ENCODE results near the gene GFOD1.

GRCh38 chr6:13438126-13438525 lies 49.3 kb downstream of the GFOD1 start:
- TF ChIP-seq CTCF (IDR thresholded peaks at IDR 0.05 in 2 of 3, conservative IDR thresholded peaks at IDR 0.05 in 1 of 3; ENCODE audit: control insufficient read depth in 2 of 3, extremely low read depth in 1 of 3, insufficient read depth in 1 of 3, low read depth in 3 of 3, low read length in 3 of 3), result no peak
- TF ChIP-seq USF2 (IDR thresholded peaks at IDR 0.05; ENCODE audit: borderline replicate concordance, low read depth, low read length), result no peak
- TF ChIP-seq POLR2A (IDR thresholded peaks at IDR 0.05; ENCODE audit: low read depth, low read length), result no peak
- no peak for TF ChIP-seq TAF1 (IDR thresholded peaks at IDR 0.05; ENCODE audit: borderline replicate concordance, low read depth, low read length)
- TF ChIP-seq RAD21 (IDR thresholded peaks at IDR 0.05; ENCODE audit: insufficient read depth, low read depth, low read length), result no peak
- TF ChIP-seq YY1 (IDR thresholded peaks at IDR 0.05; ENCODE audit: low read depth, low read length), result no peak
- no peak for TF ChIP-seq RELB (IDR thresholded peaks at IDR 0.05; ENCODE audit: low read depth)
- TF ChIP-seq ESRRA (IDR thresholded peaks at IDR 0.05; ENCODE audit: low read length), result no peak
- TF ChIP-seq NBN (IDR thresholded peaks at IDR 0.05), result no peak
- no peak for TF ChIP-seq BCLAF1 (IDR thresholded peaks at IDR 0.05)
- TF ChIP-seq REST (IDR thresholded peaks at IDR 0.05; ENCODE audit: low read depth, low read length), result no peak

All from GM12878 (cell line).